Measurements from ENCODE around the gene ZNF519.

GRCh38 chr18:14106906-14107305, 25.3 kb downstream of the ZNF519 start:
- no peak for TF ChIP-seq RFX5 (IDR thresholded peaks at IDR 0.05; ENCODE audit: borderline replicate concordance, low read depth, low read length)
- TF ChIP-seq CTCF (IDR thresholded peaks at IDR 0.05; ENCODE audit: control extremely low read depth in 1 of 3, insufficient read depth in 1 of 3, low read depth in 1 of 3, low read length in 3 of 3) = no peak
- no peak for TF ChIP-seq USF2 (IDR thresholded peaks at IDR 0.05; ENCODE audit: low read length)
- no peak for TF ChIP-seq MAFK (IDR thresholded peaks at IDR 0.05; ENCODE audit: low read depth, low read length)
- TF ChIP-seq CHD2 (IDR thresholded peaks at IDR 0.05; ENCODE audit: low read length) = no peak
- no peak for TF ChIP-seq EZH2 (IDR thresholded peaks at IDR 0.05; ENCODE audit: low read depth, low read length, severe bottlenecking)
- no peak for TF ChIP-seq POLR2A (IDR thresholded peaks at IDR 0.05; ENCODE audit: control extremely low read depth in 1 of 2, low read depth in 2 of 2, low read length in 2 of 2)
- no peak for TF ChIP-seq SP2 (IDR thresholded peaks at IDR 0.05; ENCODE audit: low read length)
- no peak for TF ChIP-seq POLR2AphosphoS5 (IDR thresholded peaks at IDR 0.05; ENCODE audit: low read depth, low read length)
- no peak for TF ChIP-seq NANOG (IDR thresholded peaks at IDR 0.05; ENCODE audit: insufficient read depth, low read depth, low read length, poor library complexity, severe bottlenecking)
- TF ChIP-seq JUN (IDR thresholded peaks at IDR 0.05; ENCODE audit: low read depth, low read length) = no peak
- TF ChIP-seq MAX (IDR thresholded peaks at IDR 0.05) = no peak
- TF ChIP-seq GTF2F1 (IDR thresholded peaks at IDR 0.05; ENCODE audit: borderline replicate concordance, low read depth, low read length) = no peak

Measured in H1 (cell line).